ENCODE measurements around the gene MAU2.

- TF ChIP-seq RAD21 (IDR thresholded peaks at IDR 0.05; ENCODE audit: low read depth) (no peak), YY1 (IDR thresholded peaks at IDR 0.05; ENCODE audit: low read depth) (no peak), TCF12 (IDR thresholded peaks at IDR 0.05; ENCODE audit: low read depth) (no peak), ZBTB7A (IDR thresholded peaks at IDR 0.05; ENCODE audit: low read depth) (no peak), NFIC (IDR thresholded peaks at IDR 0.05) (no peak), TAF1 (IDR thresholded peaks at IDR 0.05; ENCODE audit: low read depth) (no peak), EGR1 (IDR thresholded peaks at IDR 0.05) (no peak), EP300 (IDR thresholded peaks at IDR 0.05; ENCODE audit: borderline replicate concordance) (no peak), MAX (IDR thresholded peaks at IDR 0.05) (no peak), TEAD4 (IDR thresholded peaks at IDR 0.05) (no peak), REST (IDR thresholded peaks at IDR 0.05; ENCODE audit: low read depth) (no peak), FOXM1 (IDR thresholded peaks at IDR 0.05; ENCODE audit: borderline replicate concordance, low read depth) (no peak), CEBPB (IDR thresholded peaks at IDR 0.05) (no peak)
Observed at GRCh38 chr19:19388568-19389555, 68.2 kb downstream of the MAU2 start.

Measured in Ishikawa (cell line).